ENCODE results near the gene PODN.

Gene PODN

GRCh38 chr1:53082826-53083455, 20.9 kb downstream of the PODN start:
- peaks cover under 1 to 55% (median 51%) of the 10 kb centered on the region in 3 donors for H3K36me3 ChIP-seq
- H3K4me1 ChIP-seq: no peaks in the 10 kb centered on the region
- no peak for DNase-seq
- intact Hi-C loops (cut with DNase I; ENCODE audit: low total_unique reads): no loop called here
- H3K27ac ChIP-seq: no peak overlapping the region
- no peak for TF ChIP-seq CTCF (IDR thresholded peaks at IDR 0.05)
- no peaks in the 10 kb centered on the region for H3K9me3 ChIP-seq
- H3K27me3 ChIP-seq: no peaks in the 10 kb centered on the region
- H3K4me3 ChIP-seq: no peak overlapping the region

GRCh38 chr1:53083636-53084588, 21.9 kb downstream of the PODN start:
- no peak overlapping the region for H3K4me3 ChIP-seq
- no peak overlapping the region for H3K27ac ChIP-seq
- no peak for TF ChIP-seq CTCF (IDR thresholded peaks at IDR 0.05)
- H3K27me3 ChIP-seq: no peaks in the 10 kb centered on the region
- no peaks in the 10 kb centered on the region for H3K4me1 ChIP-seq
- peaks cover 0 to 46% (median 42%) of the 10 kb centered on the region in 3 donors for H3K36me3 ChIP-seq
- intact Hi-C loops (cut with DNase I; ENCODE audit: low total_unique reads): no loop called here
- no peak for DNase-seq
- H3K9me3 ChIP-seq: no peaks in the 10 kb centered on the region

GRCh38 chr1:53084589-53084971, 22.6 kb downstream of the PODN start:
- Histone ChIP-seq H3K4me1 (no peaks in the 10 kb centered on the region), H3K9me3 (no peaks in the 10 kb centered on the region), H3K27me3 (no peaks in the 10 kb centered on the region), H3K4me3 (no peak overlapping the region), H3K36me3 (peaks cover 0 to 41% (median 39%) of the 10 kb centered on the region in 3 donors), H3K27ac (no peak overlapping the region)
- intact Hi-C loops (cut with DNase I; ENCODE audit: low total_unique reads): no loop called here
- TF ChIP-seq CTCF (IDR thresholded peaks at IDR 0.05): no peak
- DNase-seq: no peak

- DNase-seq: no peak
- Histone ChIP-seq H3K4me1 (no peaks in the 10 kb centered on the region), H3K27ac (no peak overlapping the region), H3K27me3 (no peaks in the 10 kb centered on the region), H3K4me3 (no peak overlapping the region), H3K36me3 (peaks cover 0 to 41% (median 39%) of the 10 kb centered on the region in 3 donors), H3K9me3 (no peaks in the 10 kb centered on the region)
- intact Hi-C loops (cut with DNase I; ENCODE audit: low total_unique reads): no loop called here
- no peak for TF ChIP-seq CTCF (IDR thresholded peaks at IDR 0.05)
These were observed 23.4 kb downstream of the PODN start for GRCh38 chr1:53085405-53085804.

- H3K9me3 ChIP-seq: no peaks in the 10 kb centered on the region
- no peak overlapping the region for H3K4me3 ChIP-seq
- DNase-seq: no peak
- TF ChIP-seq CTCF (IDR thresholded peaks at IDR 0.05): no peak
- peaks cover 0 to 10% (median 3%) of the 10 kb centered on the region in 4 donors for H3K4me1 ChIP-seq
- no peak overlapping the region for H3K27ac ChIP-seq
- no peaks in the 10 kb centered on the region for H3K27me3 ChIP-seq
- intact Hi-C loops (cut with DNase I; ENCODE audit: low total_unique reads): no loop called here
- H3K36me3 ChIP-seq: peaks cover 0 to 31% (median 29%) of the 10 kb centered on the region in 3 donors
These were observed 24.6 kb downstream of the PODN start for GRCh38 chr1:53086491-53087070.
